Measurements from ENCODE around the gene ABCA6. TPM values are rescaled to one million over a fixed set of nuclear protein-coding genes. Genes with fewer than 3 reads are reported as not detected.

Gene ABCA6
- 0.11 TPM in 1 of 2 replicates, not detected in the other for total RNA-seq (2016; rRNA removed; fragmentation: Illumina TruSeq; extraction: Trizol)
- total RNA-seq (2016; cell fraction: cytosol; rRNA removed; fragmentation: Illumina TruSeq; extraction: Trizol; ENCODE audit: low read depth) = not detected in 2 replicates
- total RNA-seq (2016; cell fraction: insoluble cytoplasmic fraction; rRNA removed; fragmentation: Illumina TruSeq; extraction: Trizol) = not detected in 2 replicates
- total RNA-seq (2016; cell fraction: membrane; rRNA removed; fragmentation: Illumina TruSeq; extraction: Trizol) = not detected in 2 replicates
- not detected in 2 replicates for total RNA-seq (2016; cell fraction: nucleus; rRNA removed; fragmentation: Illumina TruSeq; extraction: Trizol)
- polyA plus RNA-seq (2011; rRNA removed) = 0.05 and 0.17 TPM in 2 replicates
- 0.05 and 0.13 TPM in 2 replicates for polyA plus RNA-seq (2011; cell fraction: cytosol; rRNA removed)
- polyA plus RNA-seq (2011; cell fraction: nucleus; rRNA removed) = 0.09 and 0.11 TPM in 2 replicates
- polyA plus RNA-seq (2012) = 0.04 TPM in 1 of 2 replicates, not detected in the other
- not detected in 2 replicates for polyA plus RNA-seq (2016; cell fraction: cytosol; fragmentation: Illumina TruSeq; extraction: Trizol; ENCODE audit: low read depth)
- polyA plus RNA-seq (2016; cell fraction: insoluble cytoplasmic fraction; fragmentation: Illumina TruSeq; extraction: Trizol; ENCODE audit: low read depth) = not detected in 2 replicates
- not detected in 2 replicates for polyA plus RNA-seq (2016; cell fraction: membrane; fragmentation: Illumina TruSeq; extraction: Trizol; ENCODE audit: low read depth)
- not detected in 2 replicates for polyA plus RNA-seq (2016; cell fraction: nucleus; fragmentation: Illumina TruSeq; extraction: Trizol; ENCODE audit: insufficient read depth, low read depth)
- not detected in 2 replicates for polyA minus RNA-seq (2011; rRNA and poly(A)+ RNA removed; ENCODE audit: low replicate concordance)
- polyA minus RNA-seq (2011; cell fraction: cytosol; rRNA and poly(A)+ RNA removed) = not detected in 2 replicates
- 0.13 and 0.25 TPM in 2 replicates for polyA minus RNA-seq (2011; cell fraction: nucleus; rRNA and poly(A)+ RNA removed)
- Bru-seq, nascent RNA = percentile 9 among the genes with signal in this experiment
- percentile 10 among the genes with signal in this experiment for BruChase-seq, experiment 1, labeled RNA remaining after a 6-hour chase
- BruChase-seq, experiment 2, labeled RNA remaining after a 2-hour chase = percentile 10 among the genes with signal in this experiment
- long read RNA-seq, experiment 1 = 0 reads
- long read RNA-seq, experiment 2 = 0 reads

- TF ChIP-seq FOXP1 (IDR thresholded peaks at IDR 0.05) (no peak), FOXP1 (CRISPR knock-in tag; IDR thresholded peaks at IDR 0.05) (peak; percentile 11; the same call in 1 of the 2 replicates), ZNF143 (CRISPR knock-in tag; IDR thresholded peaks at IDR 0.05) (no peak), SRSF4 (IDR thresholded peaks at IDR 0.05; ENCODE audit: low read depth, low read length, poor library complexity, severe bottlenecking) (no peak), ZNF597 (CRISPR knock-in tag; IDR thresholded peaks at IDR 0.05) (no peak), POGZ (CRISPR knock-in tag; IDR thresholded peaks at IDR 0.05) (peak; percentile 54; the same call in 1 of the 2 replicates), ZNF546 (CRISPR knock-in tag; conservative IDR thresholded peaks at IDR 0.05) (no peak), IKZF1 (IDR thresholded peaks at IDR 0.05) (no peak), TARDBP (CRISPR knock-in tag; IDR thresholded peaks at IDR 0.05) (0 out of 2 replicates have a peak, but pooled peaks have one; percentile 14), ZNF747 (CRISPR knock-in tag; IDR thresholded peaks at IDR 0.05; ENCODE audit: borderline replicate concordance) (no peak)
- no peak within 1 kb of the TSS for H3K9ac ChIP-seq (ENCODE audit: insufficient read depth, low read depth, low read length)
- POLR2A ChIA-PET = interaction anchor here (1.1 kb wide), 1 partner anchor 20 kb away, joined by 3 read pairs; no protein-coding TSS in a partner anchor
Observed at GRCh38 chr17:69141431-69142174, at the start of gene ABCA6. Gene ABCA6 (minus strand): TSS chr17:69141895. CDS start chr17:69140703, 1,192 bp downstream.

More at GRCh38 chr17:69141431-69142174, at the start of gene ABCA6:
- intact Hi-C loops (cut with micrococcal nuclease; ENCODE audit: unreplicated experiment) (no loop called here), in situ Hi-C loops (cut with HindIII; ENCODE audit: extremely low pct_ligation_motif_present, low pct_unique_long_range_greater_than_20kb) (no loop called here)
- Histone ChIP-seq H3K79me2 (ENCODE audit: insufficient read depth, low read length) (no peaks in the 10 kb centered on the region), H3K4me1 (ENCODE audit: insufficient read depth, low read length) (peaks cover 14% of the 10 kb centered on the region), H4K20me1 (ENCODE audit: insufficient read depth, low read length) (no peaks in the 10 kb centered on the region), H3K27me3 (ENCODE audit: control insufficient read depth in 1 of 2, insufficient read depth in 2 of 2, low read length in 2 of 2) (no peaks in the 10 kb centered on the region), H2AFZ (ENCODE audit: low read length) (peak within 1 kb of the TSS; percentile 62), H3K27ac (ENCODE audit: extremely low read length, insufficient read depth, low read length) (no peak within 1 kb of the TSS), H3K9me3 (ENCODE audit: low read length) (no peaks in the 10 kb centered on the region), H3K36me3 (replicated peaks in 1 of 2; ENCODE audit: control insufficient read depth in 1 of 2, insufficient read depth in 2 of 2, low read length in 2 of 2) (no peaks in the 10 kb centered on the region), H3K4me3 (replicated peaks in 1 of 3; ENCODE audit: insufficient read depth in 1 of 3, low read depth in 2 of 3, low read length in 3 of 3) (peak within 1 kb of the TSS in 1 of 3 experiments; percentile 0; a peak in 2 of 6 replicates), H3K4me2 (ENCODE audit: low read depth, low read length) (peak within 1 kb of the TSS; percentile 29)
- FAIRE-seq (no peak), ATAC-seq (peak; percentile 41; the same call in 2 of the 3 replicates), DNase-seq (ENCODE audit: low spot score) (no peak)
- CTCF ChIA-PET (ENCODE audit: low intra/inter-chr PET ratio, low total read pairs) = no interaction called here
- WGBS (ENCODE audit: low lambda C conversion rate) = 12% methylated on average over 4 of the region's 4 CpGs
- BruUV-seq (replicated peaks) = no TSS peak

All from HepG2 (cell line).